K562 (cell line): ENCODE measurements around the gene CRELD2. TPM values are rescaled to one million over a fixed set of nuclear protein-coding genes. Genes with fewer than 3 reads are reported as not detected.

Experiments used
- ATAC-seq: fragments of 200-7000 bp; cut with Tn5 transposase; 3 replicates; pipeline ENCODE4 v1.9.1; 2020; ENCODE audit warnings: moderate library complexity
- BruUV-seq: library from RNA; stranded (reverse); fragments of 400-500 nt; replicated peaks from 2 replicates; lab custom pipeline; 2021; lab: Mats Ljungman, UMichigan
- CTCF ChIA-PET: fragments of 300-600 bp; formaldehyde crosslinking; extraction: SDS; loops from one replicate; lab custom pipeline; 2021; ENCODE audit warnings: low intra/inter-chr PET ratio; lab: Yijun Ruan, JAX
- POLR2A ChIA-PET: fragments of 300-600, 350-650 bp; sonication (Branson Sonifier 250); formaldehyde crosslinking; extraction: SDS; loops from one replicate; lab custom pipeline; 2021; ENCODE audit warnings: antibody characterized with exemption, inconsistent platforms; lab: Yijun Ruan, JAX
- DNase-seq, 4 experiments: peaks; one replicate each; pipeline versions ENCODE4 v3.0.0 to v3.0.0-alpha.2; 2011 to 2018; ENCODE audit warnings: low spot score in 3 of 4, mixed read lengths in 3 of 4; ENCODE audit errors: extremely low read depth in 1 of 4
- FAIRE-seq: peaks from 2 replicates; lab custom pipeline; 2011; peaks lifted over from hg19 to GRCh38; lab: Jason Lieb, UNC
- H2AFZ ChIP-seq: 2 replicates; pipeline ENCODE4 v1.6.0; 2011; ENCODE audit warnings: low read depth, low read length, control low read depth, inconsistent platforms
- H3K27ac ChIP-seq: fragments of 200-600 bp; 3 replicates; pipeline ENCODE4 v1.8.0; 2011; ENCODE audit warnings: low read depth, mild to moderate bottlenecking, control low read depth, inconsistent platforms, low read length, moderate library complexity, mixed read lengths; ENCODE audit errors: extremely low read depth
- H3K27me3 ChIP-seq, 2 experiments: fragments of 300-600 bp in 1 of 2; 2 replicates in 1 of 2; 3 replicates in 1 of 2; pipeline versions ENCODE4 v1.6.0 to v1.8.0; 2011; ENCODE audit warnings: inconsistent platforms in 2 of 2, low read length in 2 of 2, mild to moderate bottlenecking in 1 of 2, mixed read lengths in 1 of 2, moderate library complexity in 1 of 2; ENCODE audit not compliant: control insufficient read depth in 2 of 2, insufficient read depth in 2 of 2
- H3K36me3 ChIP-seq: fragments of 300-600 bp; 3 replicates; pipeline ENCODE4 v1.8.0; 2011; ENCODE audit warnings: mild to moderate bottlenecking, low read length, inconsistent platforms; ENCODE audit not compliant: control insufficient read depth, insufficient read depth
- H3K4me1 ChIP-seq, 2 experiments: fragments of 200-600 bp in 1 of 2; replicated peaks in 1 of 2; 2 replicates in 1 of 2; 3 replicates in 1 of 2; pipeline versions ENCODE4 v1.5.1 to v1.8.0; 2011; ENCODE audit warnings: inconsistent platforms in 2 of 2, low read length in 2 of 2, mild to moderate bottlenecking in 1 of 2, mixed read lengths in 1 of 2, moderate library complexity in 1 of 2; ENCODE audit not compliant: control insufficient read depth in 2 of 2, insufficient read depth in 2 of 2
- H3K4me2 ChIP-seq: 2 replicates; pipeline ENCODE4 v1.6.1; 2011; ENCODE audit warnings: low read length, control low read depth, inconsistent platforms, mixed read lengths; ENCODE audit not compliant: insufficient read depth
- H3K4me3 ChIP-seq: fragments of 200-600 bp; sonication (generic), shearing (Covaris generic); 2 replicates; pipeline ENCODE4 v1.5.1; 2016; ENCODE audit warnings: control low read depth, inconsistent platforms
- H3K79me2 ChIP-seq: fragments of 200-600 bp; 3 replicates; pipeline ENCODE4 v1.8.0; 2011; ENCODE audit warnings: low read length, inconsistent platforms; ENCODE audit not compliant: control insufficient read depth, insufficient read depth
- H3K9ac ChIP-seq, 2 experiments: 2 replicates each; pipeline versions ENCODE4 v1.6.0 to v1.6.1; 2011; ENCODE audit warnings: low read depth in 2 of 2, low read length in 2 of 2, control low read depth in 1 of 2, inconsistent platforms in 1 of 2, mild to moderate bottlenecking in 1 of 2, mixed read lengths in 1 of 2; ENCODE audit not compliant: insufficient read depth in 1 of 2
- H3K9me1 ChIP-seq: one replicate; pipeline ENCODE4 v1.6.0; 2011; ENCODE audit warnings: inconsistent platforms, mild to moderate bottlenecking, low read length, moderate library complexity; ENCODE audit not compliant: control insufficient read depth, insufficient read depth
- H3K9me3 ChIP-seq: replicated peaks from 2 replicates; pipeline ENCODE4 v1.5.1; 2011; ENCODE audit warnings: low read depth, low read length, inconsistent platforms; ENCODE audit not compliant: control insufficient read depth, insufficient read depth
- H4K20me1 ChIP-seq: replicated peaks from 2 replicates; pipeline ENCODE4 v1.6.1; 2011; ENCODE audit warnings: low read length, inconsistent platforms, mixed read lengths; ENCODE audit not compliant: control insufficient read depth, insufficient read depth
- E2F3 ChIP-seq: fragments of 250-450 bp; sonication (Bioruptor Pico); IDR thresholded peaks from 2 replicates; pipeline ENCODE4 v1.4.0; 2020; ENCODE audit warnings: mild to moderate bottlenecking
- HDAC6 ChIP-seq: IDR thresholded peaks from 2 replicates; pipeline ENCODE4 v1.6.1; 2012; ENCODE audit warnings: low read depth, mild to moderate bottlenecking, control low read depth, inconsistent platforms, low read length, moderate library complexity
- NFXL1 ChIP-seq: fragments of 450-650 bp; formaldehyde crosslinking; IDR thresholded peaks from 2 replicates; pipeline ENCODE4 v1.4.0; 2021; ENCODE audit warnings: mild to moderate bottlenecking
- ZFP36 ChIP-seq: fragments of 150-350 bp; IDR thresholded peaks from 2 replicates; pipeline ENCODE4 v1.6.1; 2018; ENCODE audit warnings: low read length, low read depth; ENCODE audit not compliant: partially characterized antibody
- ZNF280A ChIP-seq: fragments of 450-650 bp; IDR thresholded peaks from 2 replicates; pipeline ENCODE4 v1.6.1; 2018; ENCODE audit warnings: mild to moderate bottlenecking, low read depth; ENCODE audit not compliant: partially characterized antibody
- WGBS: fragments of 100-300 bp; shearing (Covaris generic); methylation state at CpG from one replicate; pipeline ENCODE4 v1.1.6; 2016; ENCODE audit warnings: low coverage, mixed read lengths; ENCODE audit not compliant: insufficient coverage; ENCODE audit errors: missing lambda C conversion rate; 5-methylcytosine and 5-hydroxymethylcytosine counted together
- in situ Hi-C: fragments of 300-500 bp; cut with MboI; formaldehyde crosslinking; loops from 4 replicates; pipeline ENCODE4 v1.15.0; 2018; ENCODE audit warnings: inconsistent platforms, mixed read lengths
- intact Hi-C: fragments of 100-400 bp; cut with micrococcal nuclease; formaldehyde crosslinking; loops from 2 replicates; pipeline ENCODE4 v1.14.2; 2022
- polyA plus RNA-seq, 8 experiments: library from polyadenylated mRNA; depleted of rRNA in 4 of 8; stranded (reverse) in 5 of 8; unstranded in 3 of 8; fragments of >200 nt; fragmentation: Nextera tagmentation in 2 of 8; fragmentation: Illumina TruSeq in 1 of 8; extraction: Ambion mirVana in 2 of 8; extraction: Trizol in 1 of 8; gene quantifications; 2 replicates each; pipeline versions ENCODE4 v1.2.1 to v1.2.3, GENCODE V29; 2011 to 2014; ENCODE audit warnings: inconsistent platforms in 1 of 8, missing spikeins in 1 of 8
- total RNA-seq, 7 experiments: library from RNA; depleted of rRNA in 6 of 7; stranded (reverse); fragments of >200 nt in 6 of 7; fragmentation: Illumina TruSeq in 2 of 7; extraction: Trizol in 2 of 7; gene quantifications; 2 replicates each; pipeline versions ENCODE4 v1.2.1 to v1.2.3, GENCODE V29; 2011 to 2021; ENCODE audit warnings: low replicate concordance in 1 of 7

The CRELD2 gene
- total and polyA plus RNA-seq, 9 of the 15 experiments (the other 6 are each of a cell fraction or from before 2014, with no cell fraction given): 0.96 to 25.3 (median 8.8) TPM

DNA sequence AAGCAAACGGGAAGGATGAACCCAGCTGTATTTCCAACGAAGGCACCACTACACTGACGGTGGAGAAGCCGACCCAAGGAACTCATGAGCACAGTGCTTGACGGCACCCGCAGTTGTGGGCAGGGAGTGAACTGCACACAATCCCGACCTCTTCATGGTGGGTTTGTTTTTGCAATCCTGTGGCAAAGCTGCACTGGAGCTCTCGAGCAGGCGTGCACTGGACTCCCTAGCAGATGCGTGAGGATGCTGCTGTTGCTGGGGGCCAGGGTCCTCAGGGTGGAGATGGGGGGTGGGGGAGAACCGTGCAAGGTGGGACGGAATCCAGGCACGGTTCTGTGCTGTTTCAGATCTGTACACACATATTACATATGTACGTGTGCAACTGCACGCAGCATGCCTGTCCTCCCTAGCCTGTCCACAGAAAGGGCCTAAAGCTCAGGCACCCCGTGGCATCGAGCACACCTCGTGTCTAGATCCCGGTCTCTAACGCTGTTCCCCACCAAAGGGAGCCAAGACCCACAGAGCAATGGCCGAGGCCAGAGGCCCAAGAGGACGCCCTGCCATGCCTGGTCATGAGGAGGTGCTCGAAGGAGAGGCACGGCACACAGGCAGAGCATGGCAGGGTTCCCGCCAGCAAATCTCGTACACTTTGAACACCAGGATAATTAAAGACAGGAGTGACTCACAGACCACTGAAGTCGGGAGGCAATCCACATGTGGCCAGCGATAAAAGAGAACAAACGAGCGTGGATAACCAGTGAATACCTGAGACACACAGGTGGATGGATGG lies 17.8 kb upstream of the CRELD2 start:
- Histone ChIP-seq H3K36me3 (peaks cover 18% of the 10 kb centered on the region; the same call in 2 of the 3 replicates), H3K9me3 (0 out of 2 replicates have a peak, but pooled peaks cover 4% of the 10 kb centered on the region), H3K4me3 (no peak overlapping the region), H3K4me1 (peaks cover 0 to 10% of the 10 kb centered on the region in 2 experiments; a peak in 2 of 5 replicates), H3K4me2 (no peak overlapping the region), H2AFZ (no peak overlapping the region), H4K20me1 (no peaks in the 10 kb centered on the region), H3K27ac (no peak overlapping the region), H3K27me3 (no peaks in the 10 kb centered on the region), H3K79me2 (no peaks in the 10 kb centered on the region), H3K9me1 (no peaks in the 10 kb centered on the region), H3K9ac (no peak overlapping the region; a peak in 1 of 4 replicates)
- FAIRE-seq (no peak), ATAC-seq (no peak), DNase-seq (no peak)
- BruUV-seq: no TSS peak
- TF ChIP-seq ZFP36: no peak
- no peak for TF ChIP-seq HDAC6
- no peak for TF ChIP-seq ZNF280A
- TF ChIP-seq NFXL1 (CRISPR knock-in tag): no peak
- no peak for TF ChIP-seq E2F3 (CRISPR knock-in tag)
- 78% methylated on average over 19 of the region's 30 CpGs for WGBS
- intact Hi-C loops (no loop called here), in situ Hi-C loops (no loop called here)
- POLR2A ChIA-PET: no interaction called here
- CTCF ChIA-PET: no interaction called here
